Activated T-helper 2 cell treated with anti-CD3 and anti-CD28 coated beads, Interferon-gamma antibody, Interleukin-2, Interleukin-4, amounts not matched to agents 10 μg/mL and 5 μg/mL and 100 μg/mL, durations not matched to agents 14 hours and 24 hours and 36 hours (primary cell): ENCODE measurements around the gene USP40. TPM values are rescaled to one million over a fixed set of nuclear protein-coding genes. Genes with fewer than 3 reads are reported as not detected.

Source experiments
- total RNA-seq: library from RNA; stranded (reverse); gene quantifications from 2 replicates; pipeline ENCODE4 v1.2.3, GENCODE V29; 2022

The USP40 gene
- total RNA-seq, 1 donor from 2014 or later = 9.5 TPM

Other genes with a start within 250 kb of the USP40 start
- gene DGKD, start 212.3 kb downstream of the USP40 start, total RNA-seq = 52.3 and 58.3 TPM in 2 replicates
- gene UGT1A8, start 50.9 kb upstream of the USP40 start, total RNA-seq = not detected in 2 replicates
- not detected in 2 replicates for gene UGT1A10, start 69.7 kb upstream of the USP40 start, total RNA-seq
- gene UGT1A9, start 105.1 kb upstream of the USP40 start, total RNA-seq = not detected in 2 replicates
- not detected in 2 replicates for gene UGT1A7, start 115.1 kb upstream of the USP40 start, total RNA-seq
- not detected in 2 replicates for gene UGT1A6, start 126.1 kb upstream of the USP40 start, total RNA-seq
- not detected in 2 replicates for gene UGT1A5, start 146.1 kb upstream of the USP40 start, total RNA-seq
- not detected in 2 replicates for gene UGT1A4, start 152.0 kb upstream of the USP40 start, total RNA-seq
- gene UGT1A3, start 162.3 kb upstream of the USP40 start, total RNA-seq = not detected in 2 replicates
- gene UGT1A1, start 193.5 kb upstream of the USP40 start, total RNA-seq = not detected in 2 replicates
- gene MROH2A, start 211.5 kb upstream of the USP40 start, total RNA-seq = not detected in 2 replicates